Measurements from ENCODE around the gene ZNF496. TPM values are rescaled to one million over a fixed set of nuclear protein-coding genes. Genes with fewer than 3 reads are reported as not detected.
A peak's percentile ranks its signal among the peaks of the same experiment; 100 is the strongest.
"Not testable (repeated sequence)": the region's sequence is repeated elsewhere in the genome, so short reads cannot be mapped to it uniquely, and the experiment has no call there.

The ZNF496 gene
- total and polyA plus RNA-seq, 2 experiments from 2014 or later, result 18.8 to 108 TPM

- Histone ChIP-seq H3K4me1 (ENCODE audit: low read depth) (peaks cover 5% of the 10 kb centered on the region), H3K36me3 (no peaks in the 10 kb centered on the region), H3K4me3 (no peak overlapping the region), H3K9me3 (ENCODE audit: low read depth) (no peaks in the 10 kb centered on the region), H3K27ac (no peak overlapping the region), H3K27me3 (no peaks in the 10 kb centered on the region)
- TF ChIP-seq, protein P1, sequence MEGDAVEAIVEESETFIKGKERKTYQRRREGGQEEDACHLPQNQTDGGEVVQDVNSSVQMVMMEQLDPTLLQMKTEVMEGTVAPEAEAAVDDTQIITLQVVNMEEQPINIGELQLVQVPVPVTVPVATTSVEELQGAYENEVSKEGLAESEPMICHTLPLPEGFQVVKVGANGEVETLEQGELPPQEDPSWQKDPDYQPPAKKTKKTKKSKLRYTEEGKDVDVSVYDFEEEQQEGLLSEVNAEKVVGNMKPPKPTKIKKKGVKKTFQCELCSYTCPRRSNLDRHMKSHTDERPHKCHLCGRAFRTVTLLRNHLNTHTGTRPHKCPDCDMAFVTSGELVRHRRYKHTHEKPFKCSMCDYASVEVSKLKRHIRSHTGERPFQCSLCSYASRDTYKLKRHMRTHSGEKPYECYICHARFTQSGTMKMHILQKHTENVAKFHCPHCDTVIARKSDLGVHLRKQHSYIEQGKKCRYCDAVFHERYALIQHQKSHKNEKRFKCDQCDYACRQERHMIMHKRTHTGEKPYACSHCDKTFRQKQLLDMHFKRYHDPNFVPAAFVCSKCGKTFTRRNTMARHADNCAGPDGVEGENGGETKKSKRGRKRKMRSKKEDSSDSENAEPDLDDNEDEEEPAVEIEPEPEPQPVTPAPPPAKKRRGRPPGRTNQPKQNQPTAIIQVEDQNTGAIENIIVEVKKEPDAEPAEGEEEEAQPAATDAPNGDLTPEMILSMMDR (IDR thresholded peaks at IDR 0.05; ENCODE audit: low read depth, low read length), result no peak
- DNase-seq (ENCODE audit: low read depth in 1 of 2, low spot score in 1 of 2), result no peak
Observed at GRCh38 chr1:247360116-247360898, 28.6 kb upstream of the ZNF496 start.

DNA sequence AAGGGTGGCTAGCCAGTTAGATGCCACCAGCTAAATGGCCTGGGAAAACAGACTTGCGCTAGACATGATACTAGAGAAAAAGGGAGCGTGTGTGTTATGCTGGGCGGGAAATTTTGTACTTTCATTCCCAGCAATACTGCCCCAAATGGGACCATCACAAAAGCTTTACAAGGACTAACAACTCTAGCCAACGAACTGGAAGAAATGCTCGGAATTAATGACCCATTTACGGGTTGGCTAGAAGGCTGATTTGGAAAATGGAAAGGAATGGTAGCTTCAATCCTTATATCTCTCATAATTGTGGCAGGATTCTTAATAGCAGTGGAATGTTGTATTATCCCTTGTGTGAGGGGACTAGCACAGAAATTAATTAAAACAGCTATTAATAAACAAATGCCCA lies 27.9 kb upstream of the ZNF496 start:
- no peaks in the 10 kb centered on the region for H3K36me3 ChIP-seq
- H3K4me1 ChIP-seq (ENCODE audit: low read depth), result peaks cover 5% of the 10 kb centered on the region
- H3K27ac ChIP-seq, result no peak overlapping the region
- H3K4me3 ChIP-seq, result no peak overlapping the region
- H3K27me3 ChIP-seq, result no peaks in the 10 kb centered on the region
- DNase-seq (ENCODE audit: low read depth in 1 of 2, low spot score in 1 of 2), result no peak
- TF ChIP-seq, protein P1 (IDR thresholded peaks at IDR 0.05; ENCODE audit: low read depth, low read length), result no peak
- H3K9me3 ChIP-seq (ENCODE audit: low read depth), result no peaks in the 10 kb centered on the region

GRCh38 chr1:247358920-247359319 lies 27.3 kb upstream of the ZNF496 start:
- TF ChIP-seq, protein P1 (IDR thresholded peaks at IDR 0.05; ENCODE audit: low read depth, low read length), result peak; percentile 5
- Histone ChIP-seq H3K27me3 (no peaks in the 10 kb centered on the region), H3K4me3 (no peak overlapping the region), H3K27ac (no peak overlapping the region), H3K4me1 (ENCODE audit: low read depth) (peaks cover 5% of the 10 kb centered on the region), H3K9me3 (ENCODE audit: low read depth) (no peaks in the 10 kb centered on the region), H3K36me3 (no peaks in the 10 kb centered on the region)
- peak in 1 of 2 donors; percentile 75 for DNase-seq (ENCODE audit: low read depth in 1 of 2, low spot score in 1 of 2)

- Histone ChIP-seq H3K4me1 (ENCODE audit: low read depth) (peaks cover 5% of the 10 kb centered on the region), H3K36me3 (no peaks in the 10 kb centered on the region), H3K27ac (peak overlapping the region; percentile 62), H3K4me3 (no peak overlapping the region), H3K27me3 (no peaks in the 10 kb centered on the region), H3K9me3 (ENCODE audit: low read depth) (no peaks in the 10 kb centered on the region)
- TF ChIP-seq, protein P1 (IDR thresholded peaks at IDR 0.05; ENCODE audit: low read depth, low read length), result no peak
- DNase-seq (ENCODE audit: low read depth in 1 of 2, low spot score in 1 of 2), result peak in 1 of 2 donors; percentile 81
Observed at GRCh38 chr1:247357781-247358211, 26.1 kb upstream of the ZNF496 start.

GRCh38 chr1:247357052-247357780 lies 25.5 kb upstream of the ZNF496 start:
- Histone ChIP-seq H3K9me3 (ENCODE audit: low read depth) (no peaks in the 10 kb centered on the region), H3K4me3 (no peak overlapping the region), H3K36me3 (no peaks in the 10 kb centered on the region), H3K4me1 (ENCODE audit: low read depth) (peaks cover 5% of the 10 kb centered on the region), H3K27ac (peak overlapping the region; percentile 62), H3K27me3 (no peaks in the 10 kb centered on the region)
- peak in 1 of 2 donors; percentile 86 for DNase-seq (ENCODE audit: low read depth in 1 of 2, low spot score in 1 of 2)
- TF ChIP-seq, protein P1 (IDR thresholded peaks at IDR 0.05; ENCODE audit: low read depth, low read length), result no peak

GRCh38 chr1:247355160-247355559 lies 23.5 kb upstream of the ZNF496 start:
- not testable (repeated sequence) for H3K27ac ChIP-seq; H3K4me1 ChIP-seq (ENCODE audit: low read depth); H3K4me3 ChIP-seq; H3K36me3 ChIP-seq; H3K27me3 ChIP-seq; H3K9me3 ChIP-seq (ENCODE audit: low read depth)
- peak in 1 of 2 donors; percentile 33 for DNase-seq (ENCODE audit: low read depth in 1 of 2, low spot score in 1 of 2)
